Measurements from ENCODE around the gene LRTM2.

DNA sequence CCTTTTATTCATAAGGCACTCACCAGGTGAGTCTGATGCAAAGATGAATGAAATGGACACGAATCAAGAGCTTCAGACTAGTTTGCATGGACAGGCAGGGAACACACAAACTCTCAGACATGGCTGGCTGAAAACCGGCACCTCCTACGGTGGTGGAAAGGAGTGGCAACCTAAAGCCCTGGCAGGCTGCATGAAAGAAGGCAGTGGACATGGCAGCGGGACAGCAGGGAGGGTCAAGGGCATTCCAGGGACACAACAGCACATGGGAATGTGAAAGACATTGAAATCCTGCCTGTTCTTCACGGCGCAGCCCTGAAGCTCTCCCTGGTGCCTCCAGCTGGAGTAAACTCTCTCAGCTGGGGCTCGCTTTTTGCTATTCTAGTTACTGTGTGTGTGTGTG, 16.6 kb upstream of the LRTM2 start:
- TF ChIP-seq NFRKB (IDR thresholded peaks at IDR 0.05) (no peak), SUZ12 (IDR thresholded peaks at IDR 0.05) (no peak), ARNT (IDR thresholded peaks at IDR 0.05) (no peak), SP1 (IDR thresholded peaks at IDR 0.05) (no peak), HDGF (IDR thresholded peaks at IDR 0.05; ENCODE audit: borderline replicate concordance) (no peak), FOXK2 (IDR thresholded peaks at IDR 0.05) (no peak), FOXM1 (IDR thresholded peaks at IDR 0.05; ENCODE audit: borderline replicate concordance) (no peak), TARDBP (IDR thresholded peaks at IDR 0.05) (no peak), CTBP1 (IDR thresholded peaks at IDR 0.05; ENCODE audit: borderline replicate concordance) (no peak)
- TF ChIP-seq, protein P1, sequence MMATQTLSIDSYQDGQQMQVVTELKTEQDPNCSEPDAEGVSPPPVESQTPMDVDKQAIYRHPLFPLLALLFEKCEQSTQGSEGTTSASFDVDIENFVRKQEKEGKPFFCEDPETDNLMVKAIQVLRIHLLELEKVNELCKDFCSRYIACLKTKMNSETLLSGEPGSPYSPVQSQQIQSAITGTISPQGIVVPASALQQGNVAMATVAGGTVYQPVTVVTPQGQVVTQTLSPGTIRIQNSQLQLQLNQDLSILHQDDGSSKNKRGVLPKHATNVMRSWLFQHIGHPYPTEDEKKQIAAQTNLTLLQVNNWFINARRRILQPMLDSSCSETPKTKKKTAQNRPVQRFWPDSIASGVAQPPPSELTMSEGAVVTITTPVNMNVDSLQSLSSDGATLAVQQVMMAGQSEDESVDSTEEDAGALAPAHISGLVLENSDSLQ (IDR thresholded peaks at IDR 0.05), result no peak
